ENCODE results near the gene PPARD. TPM values are rescaled to one million over a fixed set of nuclear protein-coding genes. Genes with fewer than 3 reads are reported as not detected.
"Not testable (repeated sequence)": the region's sequence is repeated elsewhere in the genome, so short reads cannot be mapped to it uniquely, and the experiment has no call there.

PPARD gene
- polyA plus RNA-seq, 4 donors, result 7.8 to 29.4 (median 13.8) TPM

DNA sequence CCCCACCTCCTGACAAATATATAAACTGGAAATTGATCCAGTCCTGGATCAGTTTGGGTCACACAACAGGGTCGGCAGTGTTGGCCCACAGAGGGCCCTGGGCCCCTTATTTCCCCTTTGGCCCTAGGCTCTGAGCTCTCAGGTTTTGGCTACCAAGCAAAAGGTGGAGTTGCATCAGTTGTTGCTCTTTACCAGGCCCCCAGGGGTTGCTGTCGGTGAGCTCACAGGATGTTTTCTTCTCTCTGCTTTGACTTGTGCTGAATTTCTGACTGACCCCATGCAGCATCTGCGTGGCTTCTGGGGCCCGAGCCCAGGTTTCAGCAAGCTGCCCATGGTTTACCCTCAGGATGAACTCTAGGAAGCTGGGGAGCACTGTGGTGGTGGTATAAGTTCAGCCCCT, 44.6 kb downstream of the PPARD start:
- no peak for FAIRE-seq

DNA sequence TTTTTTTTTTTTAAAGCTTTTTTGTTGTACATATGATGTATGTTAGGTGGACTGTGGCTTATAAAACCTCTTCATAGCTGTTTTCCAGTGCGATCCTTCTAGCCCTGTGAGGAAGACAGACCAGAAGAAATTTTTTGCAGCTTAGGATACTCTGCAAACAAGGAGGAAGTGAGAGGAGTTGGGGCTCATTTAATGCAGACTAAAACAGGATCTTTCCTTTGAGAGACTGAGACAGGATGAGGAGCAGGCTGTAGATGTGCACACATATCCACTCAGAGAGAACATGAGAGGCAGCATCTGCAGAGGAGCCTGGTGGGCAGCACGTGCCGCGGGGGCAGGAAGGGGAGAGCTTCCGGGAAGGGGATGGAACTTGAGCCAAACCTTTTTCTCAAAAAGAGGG, 45.7 kb downstream of the PPARD start:
- peaks cover 0 to 1% of the 10 kb centered on the region in 2 donors for H3K9me3 ChIP-seq (ENCODE audit: control insufficient read depth in 2 of 2, insufficient read depth in 1 of 2, low read depth in 1 of 2, low read length in 1 of 2)
- no peak for DNase-seq
- FAIRE-seq, result no peak
- H3K4me3 ChIP-seq (ENCODE audit: low read depth in 1 of 3, low read length in 3 of 3), result no peak overlapping the region
- H3K27ac ChIP-seq (ENCODE audit: low read depth in 1 of 3, low read length in 2 of 3), result no peak overlapping the region
- no peaks in the 10 kb centered on the region for H3K27me3 ChIP-seq (ENCODE audit: control insufficient read depth in 3 of 3, insufficient read depth in 3 of 3, low read length in 3 of 3)
- WGBS, 3 donors, result 85 to 94% (median 93%) methylated on average over 5 of the region's 5 CpGs
- peaks cover 0 to 26% (median 0%) of the 10 kb centered on the region in 3 donors for H3K36me3 ChIP-seq (ENCODE audit: control insufficient read depth in 3 of 3, insufficient read depth in 2 of 3, low read depth in 1 of 3, low read length in 3 of 3)
- H3K4me1 ChIP-seq (ENCODE audit: control insufficient read depth in 3 of 3, insufficient read depth in 2 of 3, low read depth in 1 of 3, low read length in 2 of 3), result peaks cover 6 to 31% (median 17%) of the 10 kb centered on the region in 3 donors

More for the DNA sequence above, 44.6 kb downstream of the PPARD start:
- H3K9me3 ChIP-seq (ENCODE audit: control insufficient read depth in 2 of 2, insufficient read depth in 1 of 2, low read depth in 1 of 2, low read length in 1 of 2), result peaks cover 0 to 9% of the 10 kb centered on the region in 2 donors
- peak overlapping the region in 1 of 3 donors; percentile 19 for H3K27ac ChIP-seq (ENCODE audit: low read depth in 1 of 3, low read length in 2 of 3)
- no peaks in the 10 kb centered on the region for H3K27me3 ChIP-seq (ENCODE audit: control insufficient read depth in 3 of 3, insufficient read depth in 3 of 3, low read length in 3 of 3)
- H3K36me3 ChIP-seq (ENCODE audit: control insufficient read depth in 3 of 3, insufficient read depth in 2 of 3, low read depth in 1 of 3, low read length in 3 of 3), result peaks cover 0 to 21% (median 0%) of the 10 kb centered on the region in 3 donors
- DNase-seq, result no peak
- H3K4me3 ChIP-seq (ENCODE audit: low read depth in 1 of 3, low read length in 3 of 3), result no peak overlapping the region
- H3K4me1 ChIP-seq (ENCODE audit: control insufficient read depth in 3 of 3, insufficient read depth in 2 of 3, low read depth in 1 of 3, low read length in 2 of 3), result peaks cover 6 to 31% (median 11%) of the 10 kb centered on the region in 3 donors
- WGBS, 3 donors, result 78 to 96% (median 83%) methylated on average over 4 of the region's 4 CpGs

DNA sequence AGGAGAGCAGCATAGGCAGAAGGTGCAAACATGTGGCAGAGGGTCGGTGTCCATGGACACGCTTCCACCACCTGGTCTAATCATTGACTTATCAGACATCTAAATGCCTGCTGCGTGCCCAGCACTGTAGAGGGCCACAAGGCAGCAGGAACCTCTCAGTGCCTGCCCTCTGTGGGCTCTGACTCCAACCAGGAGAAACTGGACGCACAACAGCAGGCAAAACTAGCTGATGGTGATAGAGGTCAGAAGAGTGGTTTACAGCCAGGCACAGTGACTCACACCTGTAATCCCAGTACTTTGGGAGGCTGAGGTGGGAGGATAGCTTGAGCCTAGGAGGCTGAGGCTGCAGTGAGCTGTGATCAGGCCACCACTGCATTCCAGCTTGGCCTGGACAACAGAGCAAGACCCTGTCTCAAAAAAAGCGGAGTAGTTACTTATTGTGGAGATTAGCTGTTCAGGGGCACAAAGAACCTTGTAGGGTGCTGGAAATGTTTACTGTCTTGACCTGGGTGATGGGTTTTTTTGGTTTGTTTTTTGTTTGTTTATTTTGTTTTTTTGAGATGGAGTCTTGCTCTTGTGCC, 46.5 kb downstream of the PPARD start:
- Histone ChIP-seq H3K4me3 (ENCODE audit: low read depth in 1 of 3, low read length in 3 of 3) (no peak overlapping the region), H3K36me3 (ENCODE audit: control insufficient read depth in 3 of 3, insufficient read depth in 2 of 3, low read depth in 1 of 3, low read length in 3 of 3) (peaks cover 0 to 25% (median 0%) of the 10 kb centered on the region in 3 donors), H3K27me3 (ENCODE audit: control insufficient read depth in 3 of 3, insufficient read depth in 3 of 3, low read length in 3 of 3) (no peaks in the 10 kb centered on the region), H3K9me3 (ENCODE audit: control insufficient read depth in 2 of 2, insufficient read depth in 1 of 2, low read depth in 1 of 2, low read length in 1 of 2) (no peaks in the 10 kb centered on the region), H3K27ac (ENCODE audit: low read depth in 1 of 3, low read length in 2 of 3) (no peak overlapping the region), H3K4me1 (ENCODE audit: control insufficient read depth in 3 of 3, insufficient read depth in 2 of 3, low read depth in 1 of 3, low read length in 2 of 3) (peaks cover 8 to 31% (median 17%) of the 10 kb centered on the region in 3 donors)
- DNase-seq (peak in 1 of 2 donors; percentile 53), FAIRE-seq (no peak)
- WGBS, 3 donors, result 80 to 93% (median 83%) methylated on average over 5 of the region's 5 CpGs

DNA sequence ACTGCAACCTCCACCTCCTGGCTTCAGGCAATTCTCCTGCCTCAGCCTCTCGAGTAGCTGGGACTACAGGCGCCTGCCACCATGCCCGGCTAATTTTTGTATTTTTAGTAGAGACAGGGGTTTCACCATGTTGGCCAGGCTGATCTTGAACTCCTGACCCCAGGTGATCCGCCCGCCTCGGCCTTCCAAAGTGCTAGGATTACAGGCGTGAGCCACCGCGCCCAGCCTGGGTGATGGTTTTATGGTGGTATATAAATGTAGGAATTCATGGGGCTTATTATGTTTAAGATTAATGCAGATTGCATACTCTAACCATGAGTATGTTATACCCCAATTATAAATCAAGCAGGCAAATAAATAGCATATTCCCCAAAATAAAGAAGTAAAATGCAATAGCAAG, 47.0 kb downstream of the PPARD start:
- not testable (repeated sequence) for H3K27ac ChIP-seq (ENCODE audit: low read depth in 1 of 3, low read length in 2 of 3); H3K9me3 ChIP-seq (ENCODE audit: control insufficient read depth in 2 of 2, insufficient read depth in 1 of 2, low read depth in 1 of 2, low read length in 1 of 2); H3K27me3 ChIP-seq (ENCODE audit: control insufficient read depth in 3 of 3, insufficient read depth in 3 of 3, low read length in 3 of 3); H3K4me3 ChIP-seq (ENCODE audit: low read depth in 1 of 3, low read length in 3 of 3); FAIRE-seq
- Histone ChIP-seq H3K36me3 (ENCODE audit: control insufficient read depth in 3 of 3, insufficient read depth in 2 of 3, low read depth in 1 of 3, low read length in 3 of 3) (peaks cover 0 to 25% (median 0%) of the 10 kb centered on the region in 3 donors), H3K4me1 (ENCODE audit: control insufficient read depth in 3 of 3, insufficient read depth in 2 of 3, low read depth in 1 of 3, low read length in 2 of 3) (peaks cover 8 to 31% (median 17%) of the 10 kb centered on the region in 3 donors)
- DNase-seq, result peak in 1 of 2 donors; percentile 39
- 26 to 68% (median 28%) methylated on average over 9 of the region's 9 CpGs for WGBS, 3 donors

DNA sequence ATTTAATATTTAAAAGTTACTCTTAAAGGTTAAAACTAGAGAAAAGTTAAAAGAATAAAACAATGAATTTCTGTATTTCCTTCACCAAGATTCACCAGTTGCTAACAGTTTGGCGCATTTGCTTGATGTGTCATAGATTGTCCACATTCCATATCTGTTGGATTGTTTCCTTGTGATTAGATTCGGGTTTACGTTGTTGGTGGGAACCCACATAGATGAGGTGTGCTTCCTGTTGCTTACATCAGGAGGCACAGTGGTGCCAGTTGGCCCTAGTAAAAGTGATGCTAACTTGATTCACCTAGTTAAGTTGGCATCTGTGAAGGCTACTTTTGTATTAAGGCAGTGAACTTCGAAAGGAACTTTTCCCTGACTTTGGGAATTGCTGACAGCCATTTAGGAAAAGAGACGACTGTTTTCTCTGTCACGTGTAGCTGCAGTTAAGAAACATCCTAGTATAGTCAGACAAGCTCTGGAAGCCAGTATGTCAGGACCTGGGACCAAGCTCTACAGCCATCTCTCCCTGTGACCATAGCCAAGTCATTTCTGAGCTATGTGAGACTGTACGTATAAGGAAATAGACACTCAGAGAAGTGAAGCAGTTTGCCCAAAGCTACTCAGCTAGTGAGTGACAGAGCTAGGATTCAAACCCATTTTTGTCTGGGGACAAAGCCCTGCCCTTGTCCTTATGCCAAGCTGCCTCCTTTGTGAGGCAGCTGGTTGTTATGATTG, 49.0 kb downstream of the PPARD start:
- peak overlapping the region in 1 of 3 donors; percentile 46 for H3K27ac ChIP-seq (ENCODE audit: low read depth in 1 of 3, low read length in 2 of 3)
- no peaks in the 10 kb centered on the region for H3K9me3 ChIP-seq (ENCODE audit: control insufficient read depth in 2 of 2, insufficient read depth in 1 of 2, low read depth in 1 of 2, low read length in 1 of 2)
- no peak overlapping the region for H3K4me3 ChIP-seq (ENCODE audit: low read depth in 1 of 3, low read length in 3 of 3)
- peaks cover 8 to 21% (median 17%) of the 10 kb centered on the region in 3 donors for H3K4me1 ChIP-seq (ENCODE audit: control insufficient read depth in 3 of 3, insufficient read depth in 2 of 3, low read depth in 1 of 3, low read length in 2 of 3)
- DNase-seq (no peak), FAIRE-seq (no peak)
- H3K27me3 ChIP-seq (ENCODE audit: control insufficient read depth in 3 of 3, insufficient read depth in 3 of 3, low read length in 3 of 3), result no peaks in the 10 kb centered on the region
- WGBS, 3 donors, result 48 to 64% (median 58%) methylated on average over 7 of the region's 7 CpGs
- peaks cover 0 to 25% (median 0%) of the 10 kb centered on the region in 3 donors for H3K36me3 ChIP-seq (ENCODE audit: control insufficient read depth in 3 of 3, insufficient read depth in 2 of 3, low read depth in 1 of 3, low read length in 3 of 3)

DNA sequence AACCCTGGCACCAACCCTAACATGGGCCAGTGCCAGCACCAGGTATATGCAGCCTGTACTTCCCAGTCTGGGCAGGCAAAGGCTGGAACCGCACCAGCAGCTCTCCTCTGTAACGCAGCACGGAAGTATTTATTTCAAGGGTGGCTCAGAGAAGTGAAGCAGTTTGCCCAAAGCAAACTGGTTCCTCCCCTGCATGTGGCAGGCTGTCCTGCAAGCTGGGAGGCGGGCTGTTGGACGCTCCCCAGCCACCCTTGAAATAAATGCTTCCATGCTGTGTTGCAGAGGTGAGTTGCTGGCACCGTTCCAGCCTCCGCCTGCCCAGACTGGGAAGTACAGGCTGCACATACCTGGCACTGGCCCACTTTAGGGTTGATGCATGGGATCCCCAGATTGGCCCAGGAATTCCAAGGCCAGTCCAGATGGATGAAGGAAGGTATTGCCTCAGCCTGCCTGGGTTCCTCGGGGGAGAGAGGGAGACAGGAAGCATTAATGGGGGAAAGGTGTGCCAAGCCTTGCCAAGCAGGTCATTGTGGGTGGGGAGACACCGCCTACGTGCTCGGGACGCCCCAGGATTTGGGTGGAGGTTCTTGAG, 49.8 kb downstream of the PPARD start:
- DNase-seq, result peak; percentile 41 to 86
- H3K36me3 ChIP-seq (ENCODE audit: control insufficient read depth in 3 of 3, insufficient read depth in 2 of 3, low read depth in 1 of 3, low read length in 3 of 3), result peaks cover 0 to 23% (median 0%) of the 10 kb centered on the region in 3 donors
- H3K4me1 ChIP-seq (ENCODE audit: control insufficient read depth in 3 of 3, insufficient read depth in 2 of 3, low read depth in 1 of 3, low read length in 2 of 3), result peaks cover 8 to 20% (median 15%) of the 10 kb centered on the region in 3 donors
- H3K9me3 ChIP-seq (ENCODE audit: control insufficient read depth in 2 of 2, insufficient read depth in 1 of 2, low read depth in 1 of 2, low read length in 1 of 2), result no peaks in the 10 kb centered on the region
- no peak for FAIRE-seq
- no peaks in the 10 kb centered on the region for H3K27me3 ChIP-seq (ENCODE audit: control insufficient read depth in 3 of 3, insufficient read depth in 3 of 3, low read length in 3 of 3)
- H3K4me3 ChIP-seq (ENCODE audit: low read depth in 1 of 3, low read length in 3 of 3), result no peak overlapping the region
- WGBS, 3 donors, result 20 to 69% (median 37%) methylated on average over 12 of the region's 12 CpGs
- H3K27ac ChIP-seq (ENCODE audit: low read depth in 1 of 3, low read length in 2 of 3), result peak overlapping the region in 2 of 3 donors; percentile 24 to 46

DNA sequence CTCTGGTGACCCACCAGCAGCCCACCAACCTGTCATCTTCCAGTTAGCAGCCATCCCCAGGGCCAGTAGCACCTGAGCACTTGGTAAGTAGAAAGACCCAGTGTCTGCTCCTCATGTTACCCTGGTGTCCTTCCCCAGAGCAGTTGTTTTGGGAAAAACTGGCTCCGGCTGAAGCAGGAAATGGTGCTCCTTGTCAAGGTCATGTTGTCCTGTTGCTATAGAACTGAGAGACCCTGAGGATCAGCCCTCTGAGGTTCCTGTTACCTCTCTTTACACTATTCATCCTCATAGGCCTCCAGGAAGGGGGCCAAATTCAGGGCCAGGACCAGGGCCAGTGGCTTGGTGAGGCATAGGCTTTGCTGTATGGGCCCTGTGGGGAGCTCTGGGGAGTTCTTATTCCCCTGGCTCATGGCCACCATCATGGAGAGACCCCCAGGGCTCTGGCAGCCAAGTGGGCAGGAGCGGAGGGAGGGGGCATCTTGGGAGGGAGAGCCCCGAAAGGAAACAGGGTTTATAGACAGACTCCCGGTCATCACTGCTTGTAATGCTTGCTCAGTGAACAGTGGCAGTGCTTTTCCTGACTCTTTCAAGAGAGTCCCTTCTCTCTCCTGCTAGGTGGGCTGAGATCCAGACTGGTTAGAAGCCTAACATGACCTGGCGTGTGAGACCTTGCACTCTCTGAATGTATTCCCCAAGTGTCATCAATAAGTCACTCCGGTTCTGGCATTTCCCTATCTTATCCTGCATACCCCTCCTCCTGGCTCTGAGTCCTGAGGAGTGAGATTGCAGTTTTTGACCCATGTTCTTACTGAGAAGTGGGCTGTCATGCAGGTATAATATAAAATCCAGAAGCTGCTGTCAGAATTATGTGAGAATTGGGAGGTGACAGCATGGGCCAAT, 50.7 kb downstream of the PPARD start:
- FAIRE-seq, result no peak
- no peak overlapping the region for H3K4me3 ChIP-seq (ENCODE audit: low read depth in 1 of 3, low read length in 3 of 3)
- H3K27ac ChIP-seq (ENCODE audit: low read depth in 1 of 3, low read length in 2 of 3), result peak overlapping the region in 1 of 3 donors; percentile 42
- H3K9me3 ChIP-seq (ENCODE audit: control insufficient read depth in 2 of 2, insufficient read depth in 1 of 2, low read depth in 1 of 2, low read length in 1 of 2), result no peaks in the 10 kb centered on the region
- H3K4me1 ChIP-seq (ENCODE audit: control insufficient read depth in 3 of 3, insufficient read depth in 2 of 3, low read depth in 1 of 3, low read length in 2 of 3), result peaks cover 8 to 25% (median 23%) of the 10 kb centered on the region in 3 donors
- no peak for DNase-seq
- peaks cover 0 to 27% (median 0%) of the 10 kb centered on the region in 3 donors for H3K36me3 ChIP-seq (ENCODE audit: control insufficient read depth in 3 of 3, insufficient read depth in 2 of 3, low read depth in 1 of 3, low read length in 3 of 3)
- H3K27me3 ChIP-seq (ENCODE audit: control insufficient read depth in 3 of 3, insufficient read depth in 3 of 3, low read length in 3 of 3), result no peaks in the 10 kb centered on the region
- WGBS, 3 donors, result 81 to 91% (median 86%) methylated on average over 6 of the region's 6 CpGs

Measured in small intestine (tissue), 7 donors.